Spinal cord (tissue), 4 donors: Measurements from ENCODE around the gene VSIG4. TPM values are rescaled to one million over a fixed set of nuclear protein-coding genes. Genes with fewer than 3 reads are reported as not detected.

Experiments used
- polyA plus RNA-seq, 2 donors: library from polyadenylated mRNA; unstranded; fragments of 120-200 nt; gene quantifications; one replicate each; pipeline ENCODE4 v1.2.1, GENCODE V29; 2013; ENCODE audit not compliant: insufficient read length in 2 of 2
- total RNA-seq, 2 donors: library from RNA; depleted of rRNA in 1 of 2; stranded (reverse); fragments of 120-200 nt in 1 of 2; fragments of >200 nt in 1 of 2; gene quantifications; one replicate each; pipeline versions ENCODE4 v1.2.3 to v1.2.4, GENCODE V29; 2013 to 2014

VSIG4 gene
- total and polyA plus RNA-seq, 4 donors, result 16.8 to 29.8 (median 25.4) TPM

Other genes starting within 250 kb of the VSIG4 start
- 10 to 100 TPM; 31.7 to 44.4 TPM for gene HEPH, start 124.2 kb upstream of the VSIG4 start, total RNA-seq
- 10 to 100 TPM; 29.1 to 36.4 TPM for gene HEPH, start 124.2 kb upstream of the VSIG4 start, polyA plus RNA-seq